ENCODE results near the gene NDUFB11.

NDUFB11 gene

DNA sequence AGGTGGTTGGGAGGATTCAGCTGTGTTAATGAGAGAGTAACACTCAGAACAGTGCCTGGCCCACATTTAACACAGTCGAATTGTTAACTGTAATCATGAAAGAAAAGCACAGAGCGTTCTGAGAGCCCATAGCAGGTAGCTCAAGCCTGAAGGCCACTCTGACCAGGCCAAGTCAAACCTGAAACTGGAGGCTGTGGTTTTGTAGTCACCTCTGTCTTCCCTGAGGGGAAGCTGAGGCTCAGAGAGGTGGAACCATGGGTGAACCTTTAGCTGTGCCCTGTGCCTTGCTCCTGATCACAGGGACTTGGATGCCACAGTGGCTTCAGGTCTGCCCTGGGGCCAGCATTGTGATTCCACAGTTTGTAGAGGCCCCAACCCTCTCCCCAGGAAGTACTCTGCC, 32.6 kb upstream of the NDUFB11 start:
- Histone ChIP-seq H3K4me3 (ENCODE audit: low read depth, low read length) (no peak overlapping the region), H3K36me3 (replicated peaks) (peaks cover 32% of the 10 kb centered on the region), H3K27me3 (replicated peaks) (no peaks in the 10 kb centered on the region), H3K27ac (no peak overlapping the region)
- in situ Hi-C loops (cut with HindIII; ENCODE audit: low pct_ligation_motif_present, low sequenced_read_pairs) = no loop called here
- TF ChIP-seq, protein P1, sequence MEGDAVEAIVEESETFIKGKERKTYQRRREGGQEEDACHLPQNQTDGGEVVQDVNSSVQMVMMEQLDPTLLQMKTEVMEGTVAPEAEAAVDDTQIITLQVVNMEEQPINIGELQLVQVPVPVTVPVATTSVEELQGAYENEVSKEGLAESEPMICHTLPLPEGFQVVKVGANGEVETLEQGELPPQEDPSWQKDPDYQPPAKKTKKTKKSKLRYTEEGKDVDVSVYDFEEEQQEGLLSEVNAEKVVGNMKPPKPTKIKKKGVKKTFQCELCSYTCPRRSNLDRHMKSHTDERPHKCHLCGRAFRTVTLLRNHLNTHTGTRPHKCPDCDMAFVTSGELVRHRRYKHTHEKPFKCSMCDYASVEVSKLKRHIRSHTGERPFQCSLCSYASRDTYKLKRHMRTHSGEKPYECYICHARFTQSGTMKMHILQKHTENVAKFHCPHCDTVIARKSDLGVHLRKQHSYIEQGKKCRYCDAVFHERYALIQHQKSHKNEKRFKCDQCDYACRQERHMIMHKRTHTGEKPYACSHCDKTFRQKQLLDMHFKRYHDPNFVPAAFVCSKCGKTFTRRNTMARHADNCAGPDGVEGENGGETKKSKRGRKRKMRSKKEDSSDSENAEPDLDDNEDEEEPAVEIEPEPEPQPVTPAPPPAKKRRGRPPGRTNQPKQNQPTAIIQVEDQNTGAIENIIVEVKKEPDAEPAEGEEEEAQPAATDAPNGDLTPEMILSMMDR (IDR thresholded peaks at IDR 0.05; ENCODE audit: low read depth, low read length, missing control alignments) = no peak
- DNase-seq = no peak

DNA sequence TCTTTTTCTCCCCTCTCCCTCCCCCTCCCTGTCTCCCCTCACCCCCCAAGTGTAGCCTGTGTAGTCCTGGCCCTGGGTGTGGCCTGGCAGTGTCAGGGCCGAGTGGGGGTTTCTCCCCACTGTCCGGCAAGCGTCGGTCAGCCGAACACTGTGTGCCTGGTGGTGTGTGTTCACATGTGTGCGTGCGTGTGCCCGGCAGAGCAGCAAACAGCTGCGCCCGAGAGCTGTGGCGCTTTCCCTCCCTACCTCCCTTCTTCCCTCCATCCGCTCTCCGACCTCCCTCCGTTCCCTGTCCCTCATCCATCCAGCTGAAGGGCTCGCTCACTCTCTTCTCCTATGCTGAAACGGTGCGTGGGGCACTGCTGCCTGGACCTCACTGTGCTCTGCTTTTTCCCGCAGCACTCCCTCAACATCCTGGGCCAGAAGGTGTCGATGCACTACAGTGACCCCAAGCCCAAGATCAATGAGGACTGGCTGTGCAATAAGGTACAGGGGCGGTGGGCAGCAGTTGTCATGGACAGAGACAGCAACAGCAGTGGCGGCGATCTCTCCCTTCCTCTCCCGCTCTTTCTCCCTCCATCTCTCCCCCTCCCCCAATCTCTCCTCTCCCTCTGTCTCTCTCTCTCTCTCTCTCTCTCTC, 31.7 kb upstream of the NDUFB11 start:
- in situ Hi-C loops (cut with HindIII; ENCODE audit: low pct_ligation_motif_present, low sequenced_read_pairs) = no loop called here
- no peak for DNase-seq
- no peaks in the 10 kb centered on the region for H3K27me3 ChIP-seq (replicated peaks)
- H3K27ac ChIP-seq = no peak overlapping the region
- TF ChIP-seq, protein P1 (IDR thresholded peaks at IDR 0.05; ENCODE audit: low read depth, low read length, missing control alignments) = no peak
- peaks cover 26% of the 10 kb centered on the region for H3K36me3 ChIP-seq (replicated peaks)
- H3K4me3 ChIP-seq (ENCODE audit: low read depth, low read length) = no peak overlapping the region

DNA sequence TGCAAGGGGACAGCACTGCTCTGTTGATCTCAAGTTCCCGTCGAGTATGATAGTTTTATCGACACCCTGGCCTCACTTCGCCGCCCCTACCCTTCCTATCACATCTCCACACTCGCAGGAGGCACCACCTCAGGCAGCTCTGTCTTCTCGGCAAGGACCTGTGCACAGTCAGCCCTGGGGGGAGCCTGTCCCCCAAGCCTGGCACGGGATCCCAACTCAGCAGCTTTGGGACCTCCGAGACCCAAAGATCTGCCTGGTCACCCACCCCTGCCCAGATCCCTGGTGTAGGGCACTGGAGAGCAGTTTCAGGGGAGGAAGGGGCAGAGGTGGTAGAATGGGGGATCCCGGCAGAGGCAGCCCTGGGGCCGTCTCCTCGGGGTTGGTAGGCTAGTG, 31.1 kb upstream of the NDUFB11 start:
- Histone ChIP-seq H3K27ac (no peak overlapping the region), H3K27me3 (replicated peaks) (no peaks in the 10 kb centered on the region), H3K36me3 (replicated peaks) (peaks cover 25% of the 10 kb centered on the region), H3K4me3 (ENCODE audit: low read depth, low read length) (no peak overlapping the region)
- TF ChIP-seq, protein P1 (IDR thresholded peaks at IDR 0.05; ENCODE audit: low read depth, low read length, missing control alignments) = no peak
- in situ Hi-C loops (cut with HindIII; ENCODE audit: low pct_ligation_motif_present, low sequenced_read_pairs) = no loop called here
- DNase-seq = no peak

DNA sequence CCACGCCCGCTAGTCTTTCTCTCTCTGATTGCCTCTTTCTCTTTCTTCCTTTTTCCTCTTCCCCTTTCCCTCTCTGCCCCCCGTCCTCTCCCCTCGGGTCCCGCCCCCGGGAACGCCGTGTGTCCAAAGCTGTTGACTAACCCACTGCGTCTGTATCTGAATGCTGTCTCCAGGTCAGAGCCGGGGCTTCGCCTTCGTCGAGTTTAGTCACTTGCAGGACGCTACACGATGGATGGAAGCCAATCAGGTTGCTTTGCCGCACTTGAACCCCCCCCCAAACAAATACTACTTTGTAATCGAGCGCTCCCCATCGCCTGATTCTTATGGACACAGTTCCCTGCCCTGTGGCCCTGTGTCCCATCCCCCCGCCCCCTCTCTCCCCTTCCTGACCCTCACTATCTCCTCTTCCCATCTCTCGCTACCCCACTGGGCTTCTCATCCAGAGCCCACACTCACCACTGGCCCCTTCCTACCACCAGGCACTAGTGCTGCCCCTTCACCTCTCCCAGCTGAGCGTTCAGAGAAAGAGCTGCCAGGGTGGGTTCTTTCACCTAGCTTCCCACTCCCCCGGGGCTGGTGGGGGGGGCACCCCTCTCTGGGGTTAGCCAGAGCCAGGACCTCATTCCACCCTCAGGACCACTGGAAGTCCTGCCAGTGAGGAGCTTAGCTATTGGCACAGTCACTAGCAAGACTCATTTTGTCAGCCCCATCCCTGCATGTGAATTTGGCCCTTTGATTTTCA, 30.5 kb upstream of the NDUFB11 start:
- no peak for DNase-seq
- no peaks in the 10 kb centered on the region for H3K27me3 ChIP-seq (replicated peaks)
- TF ChIP-seq, protein P1 (IDR thresholded peaks at IDR 0.05; ENCODE audit: low read depth, low read length, missing control alignments) = no peak
- no peak overlapping the region for H3K4me3 ChIP-seq (ENCODE audit: low read depth, low read length)
- H3K36me3 ChIP-seq (replicated peaks) = peaks cover 25% of the 10 kb centered on the region
- H3K27ac ChIP-seq = no peak overlapping the region
- in situ Hi-C loops (cut with HindIII; ENCODE audit: low pct_ligation_motif_present, low sequenced_read_pairs) = no loop called here

DNA sequence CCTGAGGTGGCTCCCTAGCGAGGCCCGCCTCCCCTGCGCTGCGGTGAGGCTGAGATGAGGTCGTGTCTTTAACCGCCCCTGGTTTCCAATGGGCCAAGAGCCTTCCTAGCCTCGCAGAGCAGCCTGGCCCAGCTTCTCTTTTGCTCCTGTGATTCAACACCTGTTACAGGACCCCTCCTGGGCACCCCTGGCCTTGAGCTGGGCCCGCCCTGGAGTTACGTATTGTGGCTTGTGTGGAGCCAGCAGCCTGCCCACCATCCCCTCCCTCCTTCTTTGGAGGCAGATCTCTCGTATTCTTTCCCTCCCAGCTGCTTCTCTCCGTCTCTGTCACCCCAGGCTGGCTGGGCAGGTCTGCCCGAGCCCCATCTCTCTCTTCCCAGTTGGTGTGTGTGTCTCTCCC, 29.9 kb upstream of the NDUFB11 start:
- no peaks in the 10 kb centered on the region for H3K27me3 ChIP-seq (replicated peaks)
- in situ Hi-C loops (cut with HindIII; ENCODE audit: low pct_ligation_motif_present, low sequenced_read_pairs) = no loop called here
- no peak overlapping the region for H3K4me3 ChIP-seq (ENCODE audit: low read depth, low read length)

More for the DNA sequence above, 29.9 kb upstream of the NDUFB11 start:
- H3K27ac ChIP-seq = no peak overlapping the region
- no peak for DNase-seq
- peaks cover 21% of the 10 kb centered on the region for H3K36me3 ChIP-seq (replicated peaks)
- TF ChIP-seq, protein P1 (IDR thresholded peaks at IDR 0.05; ENCODE audit: low read depth, low read length, missing control alignments) = no peak

Data from brain microvascular endothelial cell (primary cell).